Fibroblast of lung (primary cell): Measurements from ENCODE around the gene LELP1. TPM values are rescaled to one million over a fixed set of nuclear protein-coding genes. Genes with fewer than 3 reads are reported as not detected.

Experiments
- DNase-seq, 2 donors: peaks; one replicate each; pipeline versions ENCODE4 v3.0.0 to v3.0.0-alpha.2; 2010; ENCODE audit warnings: low read depth in 2 of 2
- H2AFZ ChIP-seq: 2 replicates; pipeline ENCODE4 v1.5.1; 2012; ENCODE audit warnings: low read length, control low read depth, inconsistent platforms
- H3K27ac ChIP-seq: 2 replicates; pipeline ENCODE4 v1.5.1; 2011; ENCODE audit warnings: low read length, control low read depth; ENCODE audit not compliant: insufficient read depth
- H3K27me3 ChIP-seq: 2 replicates; pipeline ENCODE4 v1.5.1; 2011; ENCODE audit warnings: mild to moderate bottlenecking, low read length; ENCODE audit not compliant: control insufficient read depth, insufficient read depth
- H3K36me3 ChIP-seq: 2 replicates; pipeline ENCODE4 v1.5.1; 2011; ENCODE audit warnings: low read length; ENCODE audit not compliant: control insufficient read depth, insufficient read depth
- H3K4me1 ChIP-seq: 2 replicates; pipeline ENCODE4 v1.5.1; 2011; ENCODE audit warnings: low read length; ENCODE audit not compliant: control insufficient read depth, insufficient read depth; ENCODE audit errors: extremely low read depth
- H3K4me2 ChIP-seq: 2 replicates; pipeline ENCODE4 v1.5.1; 2011; ENCODE audit warnings: low read length, control low read depth; ENCODE audit not compliant: insufficient read depth; ENCODE audit errors: extremely low read depth
- H3K4me3 ChIP-seq, 4 experiments: fragments of 200-600 bp in 1 of 4; sonication (generic) in 1 of 4; replicated peaks in 1 of 4; 2 replicates each; pipeline ENCODE4 v1.5.1; 2011 to 2016; ENCODE audit warnings: low read length in 4 of 4, low read depth in 3 of 4, mild to moderate bottlenecking in 3 of 4, control low read depth in 2 of 4, inconsistent platforms in 1 of 4, mixed read lengths in 1 of 4; ENCODE audit not compliant: insufficient read depth in 1 of 4; ENCODE audit errors: control extremely low read depth in 1 of 4
- H3K79me2 ChIP-seq: 2 replicates; pipeline ENCODE4 v1.5.1; 2012; ENCODE audit warnings: mild to moderate bottlenecking, low read length, inconsistent platforms; ENCODE audit not compliant: control insufficient read depth, insufficient read depth
- H3K9ac ChIP-seq: 2 replicates; pipeline ENCODE4 v1.5.1; 2011; ENCODE audit warnings: mild to moderate bottlenecking, low read length, control low read depth; ENCODE audit not compliant: insufficient read depth
- H3K9me3 ChIP-seq: 2 replicates; pipeline ENCODE4 v1.5.1; 2012; ENCODE audit warnings: low read depth, low read length; ENCODE audit not compliant: control insufficient read depth, insufficient read depth
- H4K20me1 ChIP-seq: 2 replicates; pipeline ENCODE4 v1.5.1; 2011; ENCODE audit warnings: low read length; ENCODE audit not compliant: control insufficient read depth, insufficient read depth; ENCODE audit errors: extremely low read depth
- CTCF ChIP-seq, 2 donors: IDR thresholded peaks in 1 of 2; conservative IDR thresholded peaks in 1 of 2; 1 replicate in 1 of 2; 2 replicates in 1 of 2; pipeline ENCODE4 v1.5.1; 2011 to 2012; ENCODE audit warnings: low read length in 2 of 2, control low read depth in 1 of 2, inconsistent platforms in 1 of 2, low read depth in 1 of 2, mild to moderate bottlenecking in 1 of 2
- EZH2 ChIP-seq: IDR thresholded peaks from 2 replicates; pipeline ENCODE4 v1.5.1; 2012; ENCODE audit warnings: low read length, control low read depth, mild to moderate bottlenecking; ENCODE audit errors: missing control alignments
- polyA plus RNA-seq, 2 donors: library from polyadenylated mRNA; depleted of rRNA in 1 of 2; stranded (reverse) in 1 of 2; unstranded in 1 of 2; fragments of >200 nt; gene quantifications; 2 replicates each; pipeline ENCODE4 v1.2.1, GENCODE V29; 2011 to 2012; ENCODE audit warnings: missing spikeins in 1 of 2
- total RNA-seq: library from RNA; depleted of rRNA; stranded (reverse); fragments of >200 nt; gene quantifications from 2 replicates; pipeline ENCODE4 v1.2.1, GENCODE V29; 2014

LELP1 gene
- total and polyA plus RNA-seq, 2 donors (not counting 1 experiment from before 2014, with no cell fraction given): not detected

GRCh38 chr1:153248176-153248879 lies 45.1 kb downstream of the LELP1 start:
- no peak overlapping the region for H2AFZ ChIP-seq
- no peak overlapping the region for H3K4me3 ChIP-seq
- no peaks in the 10 kb centered on the region for H4K20me1 ChIP-seq
- no peaks in the 10 kb centered on the region for H3K4me1 ChIP-seq
- no peaks in the 10 kb centered on the region for H3K27me3 ChIP-seq
- H3K79me2 ChIP-seq: no peaks in the 10 kb centered on the region
- no peak for TF ChIP-seq EZH2
- no peak for TF ChIP-seq CTCF (conservative IDR thresholded peaks at IDR 0.05 in 1 of 2, IDR thresholded peaks at IDR 0.05 in 1 of 2; ENCODE audit: low read depth in 1 of 2, low read length in 2 of 2)
- H3K9me3 ChIP-seq: no peaks in the 10 kb centered on the region
- no peak for DNase-seq
- H3K4me2 ChIP-seq: no peak overlapping the region
- H3K27ac ChIP-seq: no peak overlapping the region
- H3K36me3 ChIP-seq: no peaks in the 10 kb centered on the region
- H3K9ac ChIP-seq: no peak overlapping the region

- Histone ChIP-seq H4K20me1 (no peaks in the 10 kb centered on the region), H3K9me3 (no peaks in the 10 kb centered on the region), H3K4me2 (no peak overlapping the region), H3K27ac (no peak overlapping the region), H3K36me3 (no peaks in the 10 kb centered on the region), H3K4me1 (no peaks in the 10 kb centered on the region), H3K79me2 (no peaks in the 10 kb centered on the region), H3K27me3 (no peaks in the 10 kb centered on the region), H3K4me3 (no peak overlapping the region), H3K9ac (no peak overlapping the region), H2AFZ (no peak overlapping the region)
- TF ChIP-seq EZH2 (no peak), CTCF (conservative IDR thresholded peaks at IDR 0.05 in 1 of 2, IDR thresholded peaks at IDR 0.05 in 1 of 2; ENCODE audit: low read depth in 1 of 2, low read length in 2 of 2) (no peak)
- DNase-seq: no peak
Measured at GRCh38 chr1:153250166-153250565, 46.9 kb downstream of the LELP1 start.

GRCh38 chr1:153251087-153251486 lies 47.9 kb downstream of the LELP1 start:
- H2AFZ ChIP-seq: no peak overlapping the region
- H3K4me2 ChIP-seq: no peak overlapping the region
- H3K4me1 ChIP-seq: no peaks in the 10 kb centered on the region
- H4K20me1 ChIP-seq: no peaks in the 10 kb centered on the region
- no peaks in the 10 kb centered on the region for H3K27me3 ChIP-seq
- H3K9me3 ChIP-seq: no peaks in the 10 kb centered on the region
- no peaks in the 10 kb centered on the region for H3K79me2 ChIP-seq
- H3K4me3 ChIP-seq: no peak overlapping the region
- no peaks in the 10 kb centered on the region for H3K36me3 ChIP-seq
- H3K27ac ChIP-seq: no peak overlapping the region
- DNase-seq: no peak
- TF ChIP-seq CTCF (conservative IDR thresholded peaks at IDR 0.05 in 1 of 2, IDR thresholded peaks at IDR 0.05 in 1 of 2; ENCODE audit: low read depth in 1 of 2, low read length in 2 of 2) (no peak), EZH2 (no peak)
- H3K9ac ChIP-seq: no peak overlapping the region
